Loucy (cell line): Measurements from ENCODE around the gene MCM10.

Experiments
- H2AFZ ChIP-seq: fragments of 200-600 bp; sonication (generic); 2 replicates; pipeline ENCODE4 v1.6.0; 2016; ENCODE audit warnings: antibody characterized with exemption, mild to moderate bottlenecking, low read length, moderate library complexity
- H3F3A ChIP-seq: fragments of 200-600 bp; 2 replicates; pipeline ENCODE4 v1.6.0; 2016; ENCODE audit warnings: antibody characterized with exemption, low read depth, mild to moderate bottlenecking
- H3K27me3 ChIP-seq: fragments of 200-600 bp; sonication (generic); 2 replicates; pipeline ENCODE4 v1.6.1; 2014; ENCODE audit warnings: low read length, mild to moderate bottlenecking; ENCODE audit not compliant: insufficient read depth, poor library complexity, severe bottlenecking
- H3K36me3 ChIP-seq: fragments of 200-600 bp; sonication (generic); 2 replicates; pipeline ENCODE4 v1.6.1; 2016; ENCODE audit warnings: low read length; ENCODE audit not compliant: insufficient read depth
- H3K4me1 ChIP-seq: fragments of 200-600 bp; sonication (generic); 2 replicates; pipeline ENCODE4 v1.5.1; 2014; ENCODE audit warnings: low read length, mild to moderate bottlenecking; ENCODE audit not compliant: insufficient read depth, poor library complexity, severe bottlenecking
- H3K4me2 ChIP-seq: fragments of 200-600 bp; sonication (generic); 2 replicates; pipeline ENCODE4 v1.6.0; 2014; ENCODE audit warnings: antibody characterized with exemption, low read length, low read depth, mild to moderate bottlenecking; ENCODE audit not compliant: poor library complexity, severe bottlenecking
- H3K4me3 ChIP-seq: fragments of 200-600 bp; sonication (generic); 2 replicates; pipeline ENCODE4 v1.5.1; 2014; ENCODE audit warnings: low read length, mild to moderate bottlenecking, mixed read lengths; ENCODE audit not compliant: poor library complexity, severe bottlenecking
- H3K79me2 ChIP-seq: fragments of 200-600 bp; sonication (generic); 2 replicates; pipeline ENCODE4 v1.6.1; 2014; ENCODE audit warnings: low read length; ENCODE audit not compliant: insufficient read depth
- H3K9ac ChIP-seq: fragments of 200-600 bp; sonication (generic); 2 replicates; pipeline ENCODE4 v1.6.0; 2014; ENCODE audit warnings: mild to moderate bottlenecking, low read depth, low read length, moderate library complexity; ENCODE audit not compliant: poor library complexity, severe bottlenecking
- H3K9me2 ChIP-seq: fragments of 200-600 bp; sonication (generic); replicated peaks from 2 replicates; pipeline ENCODE4 v1.6.1; 2016; ENCODE audit warnings: low read depth, low read length, mixed read lengths
- H3K9me3 ChIP-seq: fragments of 200-600 bp; sonication (generic); 2 replicates; pipeline ENCODE4 v1.6.1; 2014; ENCODE audit warnings: mild to moderate bottlenecking, antibody characterized with exemption, low read length, low read depth; ENCODE audit not compliant: insufficient read depth
- H4K20me1 ChIP-seq: fragments of 200-600 bp; sonication (generic); 2 replicates; pipeline ENCODE4 v1.6.0; 2014; ENCODE audit warnings: antibody characterized with exemption, low read length, mild to moderate bottlenecking; ENCODE audit not compliant: insufficient read depth, poor library complexity, severe bottlenecking
- CTCF ChIP-seq: fragments of 200-600 bp; sonication (generic); conservative IDR thresholded peaks from 2 replicates; pipeline ENCODE4 v1.5.1; 2014; ENCODE audit warnings: mild to moderate bottlenecking, antibody characterized with exemption, low read length
- EZH2phosphoT487 ChIP-seq: fragments of 200-600 bp; IDR thresholded peaks from 2 replicates; pipeline ENCODE4 v1.6.1; 2018; ENCODE audit warnings: antibody characterized with exemption, mild to moderate bottlenecking, moderate library complexity, borderline replicate concordance

Gene MCM10

GRCh38 chr10:13160934-13161856 lies at the start of gene MCM10:
Gene MCM10 (plus strand): TSS chr10:13161558. CDS start chr10:13164203, 2,645 bp downstream.
- Histone ChIP-seq H3K4me2 (peak within 1 kb of the TSS; percentile 99), H3K79me2 (peaks cover 48% of the 10 kb centered on the region), H3K9me3 (no peaks in the 10 kb centered on the region), H3K27me3 (no peaks in the 10 kb centered on the region), H3K9me2 (no peaks in the 10 kb centered on the region), H3K4me1 (peaks cover 40% of the 10 kb centered on the region), H3F3A (no peaks in the 10 kb centered on the region), H3K4me3 (peak within 1 kb of the TSS; percentile 99), H4K20me1 (peaks cover 22% of the 10 kb centered on the region), H2AFZ (peak within 1 kb of the TSS; percentile 100), H3K36me3 (no peaks in the 10 kb centered on the region), H3K9ac (peak within 1 kb of the TSS; percentile 88)
- TF ChIP-seq CTCF (peak; percentile 87), EZH2phosphoT487 (no peak)

GRCh38 chr10:13113544-13113943 lies 47.8 kb upstream of the MCM10 start:
- Histone ChIP-seq H3F3A (no peaks in the 10 kb centered on the region), H3K9ac (no peak overlapping the region), H2AFZ (no peak overlapping the region), H3K9me2 (no peaks in the 10 kb centered on the region), H3K27me3 (no peaks in the 10 kb centered on the region), H3K4me3 (no peak overlapping the region), H3K4me2 (no peak overlapping the region), H3K79me2 (no peaks in the 10 kb centered on the region), H4K20me1 (no peaks in the 10 kb centered on the region), H3K9me3 (no peaks in the 10 kb centered on the region), H3K36me3 (peaks cover 32% of the 10 kb centered on the region; the same call in 1 of the 2 replicates), H3K4me1 (peaks cover 7% of the 10 kb centered on the region)
- TF ChIP-seq EZH2phosphoT487 (no peak), CTCF (no peak)

GRCh38 chr10:13115832-13116803 lies 45.2 kb upstream of the MCM10 start:
- Histone ChIP-seq H3K4me1 (no peaks in the 10 kb centered on the region), H3K9me2 (no peaks in the 10 kb centered on the region), H3F3A (no peaks in the 10 kb centered on the region), H3K4me3 (no peak overlapping the region), H3K36me3 (peaks cover 43% of the 10 kb centered on the region; the same call in 1 of the 2 replicates), H3K4me2 (no peak overlapping the region), H3K79me2 (no peaks in the 10 kb centered on the region), H4K20me1 (no peaks in the 10 kb centered on the region), H3K9me3 (no peaks in the 10 kb centered on the region), H2AFZ (no peak overlapping the region), H3K27me3 (no peaks in the 10 kb centered on the region), H3K9ac (no peak overlapping the region)
- TF ChIP-seq CTCF (no peak), EZH2phosphoT487 (no peak)
